ENCODE data around the gene RAB11FIP2. TPM values are rescaled to one million over a fixed set of nuclear protein-coding genes. Genes with fewer than 3 reads are reported as not detected.

The RAB11FIP2 gene
- total and polyA plus RNA-seq, 4 donors, result 3.0 to 11.5 (median 6.0) TPM

- DNase-seq (ENCODE audit: low spot score), result no peak
- Histone ChIP-seq H3K27me3 (ENCODE audit: control insufficient read depth in 4 of 4, insufficient read depth in 4 of 4, low read length in 3 of 4) (no peaks in the 10 kb centered on the region), H3K27ac (ENCODE audit: low read depth in 1 of 2, low read length in 2 of 2) (no peak overlapping the region)
These were observed 11.9 kb downstream of the RAB11FIP2 start for GRCh38 chr10:118034791-118035261.

DNA sequence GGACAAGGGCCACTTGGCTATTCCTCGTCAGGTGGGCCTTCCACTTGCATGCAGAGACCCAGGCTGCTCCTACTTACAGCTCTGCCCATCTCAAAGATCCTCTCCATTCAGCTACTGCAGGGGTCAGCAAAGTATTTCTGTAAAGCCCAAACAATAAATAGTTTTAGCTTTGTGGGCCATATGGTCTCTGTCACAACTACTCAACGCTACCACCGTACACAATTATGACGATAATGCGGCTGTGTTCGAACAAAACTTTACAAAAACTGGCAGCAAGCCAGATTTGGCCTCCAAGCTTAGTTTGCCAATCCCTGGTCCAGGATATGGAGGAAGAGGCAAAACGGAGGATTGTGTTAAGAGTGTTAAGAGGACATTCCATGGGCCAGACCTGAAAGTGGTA, 12.8 kb downstream of the RAB11FIP2 start:
- no peak overlapping the region for H3K9ac ChIP-seq (ENCODE audit: low read depth in 1 of 2, low read length in 2 of 2)
- H3K36me3 ChIP-seq (ENCODE audit: control insufficient read depth in 4 of 4, insufficient read depth in 3 of 4, low read depth in 1 of 4, low read length in 3 of 4), result peaks cover 0 to 2% (median 0%) of the 10 kb centered on the region in 4 donors
- no peak overlapping the region for H3K4me3 ChIP-seq (ENCODE audit: low read depth in 1 of 3, low read length in 3 of 3)
- TF ChIP-seq RAD21 (IDR thresholded peaks at IDR 0.05) (peak in 1 of 2 donors; percentile 19), FOXA1 (IDR thresholded peaks at IDR 0.05) (no peak)
- TF ChIP-seq, protein P1, sequence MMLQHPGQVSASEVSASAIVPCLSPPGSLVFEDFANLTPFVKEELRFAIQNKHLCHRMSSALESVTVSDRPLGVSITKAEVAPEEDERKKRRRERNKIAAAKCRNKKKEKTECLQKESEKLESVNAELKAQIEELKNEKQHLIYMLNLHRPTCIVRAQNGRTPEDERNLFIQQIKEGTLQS (IDR thresholded peaks at IDR 0.05), result no peak
- H3K4me1 ChIP-seq (ENCODE audit: control insufficient read depth in 4 of 4, insufficient read depth in 4 of 4, low read length in 3 of 4), result no peaks in the 10 kb centered on the region
- H3K27me3 ChIP-seq (ENCODE audit: control insufficient read depth in 4 of 4, insufficient read depth in 4 of 4, low read length in 3 of 4), result no peaks in the 10 kb centered on the region
- no peak overlapping the region for H3K27ac ChIP-seq (ENCODE audit: low read depth in 1 of 2, low read length in 2 of 2)
- no peak for DNase-seq (ENCODE audit: low spot score)
- WGBS, result 64% methylated on average over 7 of the region's 7 CpGs
- H3K9me3 ChIP-seq (ENCODE audit: control insufficient read depth in 4 of 4, low read length in 3 of 4), result no peaks in the 10 kb centered on the region

More at GRCh38 chr10:118034791-118035261, 11.9 kb downstream of the RAB11FIP2 start:
- TF ChIP-seq TAF1 (conservative IDR thresholded peaks at IDR 0.05), result no peak
- TF ChIP-seq CTCF (IDR thresholded peaks at IDR 0.05; ENCODE audit: low read depth, low read length, missing input control), result no peak
- TF ChIP-seq MAX (IDR thresholded peaks at IDR 0.05), result no peak
- no peak for TF ChIP-seq HNF4G (IDR thresholded peaks at IDR 0.05)
- TF ChIP-seq ZBTB33 (IDR thresholded peaks at IDR 0.05), result no peak
- no peak for TF ChIP-seq RAD21 (IDR thresholded peaks at IDR 0.05)
- TF ChIP-seq JUND (IDR thresholded peaks at IDR 0.05), result no peak
- no peak for TF ChIP-seq SP1 (IDR thresholded peaks at IDR 0.05)
- no peak for TF ChIP-seq YY1 (IDR thresholded peaks at IDR 0.05)
- TF ChIP-seq, protein P1 (IDR thresholded peaks at IDR 0.05), result no peak
- TF ChIP-seq RXRA (IDR thresholded peaks at IDR 0.05), result no peak
- no peak for TF ChIP-seq HNF4A (conservative IDR thresholded peaks at IDR 0.05)
- TF ChIP-seq FOXA1 (IDR thresholded peaks at IDR 0.05), result no peak
- H3K4me3 ChIP-seq (ENCODE audit: low read depth in 1 of 3, low read length in 3 of 3), result no peak overlapping the region
- H3K9me3 ChIP-seq (ENCODE audit: control insufficient read depth in 4 of 4, low read length in 3 of 4), result no peaks in the 10 kb centered on the region
- WGBS, result 97% methylated on average over 4 of the region's 4 CpGs
- no peak overlapping the region for H3K9ac ChIP-seq (ENCODE audit: low read depth in 1 of 2, low read length in 2 of 2)
- no peaks in the 10 kb centered on the region for H3K4me1 ChIP-seq (ENCODE audit: control insufficient read depth in 4 of 4, insufficient read depth in 4 of 4, low read length in 3 of 4)
- peaks cover 0 to 2% (median under 1%) of the 10 kb centered on the region in 4 donors for H3K36me3 ChIP-seq (ENCODE audit: control insufficient read depth in 4 of 4, insufficient read depth in 3 of 4, low read depth in 1 of 4, low read length in 3 of 4)

- no peak for TF ChIP-seq ZBTB33 (IDR thresholded peaks at IDR 0.05)
- Histone ChIP-seq H3K27ac (ENCODE audit: low read depth in 1 of 2, low read length in 2 of 2) (no peak overlapping the region), H3K9me3 (ENCODE audit: control insufficient read depth in 4 of 4, low read length in 3 of 4) (no peaks in the 10 kb centered on the region), H3K4me3 (ENCODE audit: low read depth in 1 of 3, low read length in 3 of 3) (no peak overlapping the region), H3K4me1 (ENCODE audit: control insufficient read depth in 4 of 4, insufficient read depth in 4 of 4, low read length in 3 of 4) (no peaks in the 10 kb centered on the region), H3K36me3 (ENCODE audit: control insufficient read depth in 4 of 4, insufficient read depth in 3 of 4, low read depth in 1 of 4, low read length in 3 of 4) (peaks cover 0 to 2% (median 0%) of the 10 kb centered on the region in 4 donors), H3K9ac (ENCODE audit: low read depth in 1 of 2, low read length in 2 of 2) (no peak overlapping the region), H3K27me3 (ENCODE audit: control insufficient read depth in 4 of 4, insufficient read depth in 4 of 4, low read length in 3 of 4) (no peaks in the 10 kb centered on the region)
- DNase-seq (ENCODE audit: low spot score), result no peak
- WGBS, result 95% methylated on average over 4 of the region's 4 CpGs
These were observed 14.2 kb downstream of the RAB11FIP2 start for GRCh38 chr10:118032564-118032963.
